Left ventricle myocardium inferior (tissue), 1 donor: ENCODE measurements around the gene HPS5. TPM values are rescaled to one million over a fixed set of nuclear protein-coding genes. Genes with fewer than 3 reads are reported as not detected.

Source experiments
- DNase-seq: peaks from one replicate; pipeline ENCODE4 v3.0.0-alpha.2; 2020
- H3K27ac ChIP-seq: fragments of 200-600 bp; replicated peaks from 2 replicates; pipeline ENCODE4 v1.8.0; 2021
- H3K27me3 ChIP-seq: fragments of 200-600 bp; 2 replicates; pipeline ENCODE4 v1.8.0; 2021; ENCODE audit warnings: low read depth
- H3K36me3 ChIP-seq: fragments of 200-600 bp; 2 replicates; pipeline ENCODE4 v1.8.0; 2021
- H3K4me1 ChIP-seq: fragments of 200-600 bp; 2 replicates; pipeline ENCODE4 v1.8.0; 2021
- H3K4me3 ChIP-seq: fragments of 200-600 bp; 2 replicates; pipeline ENCODE4 v1.8.0; 2021; ENCODE audit warnings: mild to moderate bottlenecking, moderate library complexity
- H3K9me3 ChIP-seq: fragments of 200-600 bp; replicated peaks from 2 replicates; pipeline ENCODE4 v1.8.0; 2021
- intact Hi-C: fragments of 100-400 bp; cut with micrococcal nuclease; formaldehyde crosslinking; loops from one replicate; pipeline ENCODE4 v1.11.0; 2022
- total RNA-seq: library from RNA; stranded (reverse); fragmentation: NEBNext Ultra II Directional; extraction: Animal tissue kit (Norgen Biotek cat#: 25700); gene quantifications from one replicate; pipeline ENCODE4 v1.2.1, GENCODE V29; 2021
- TF ChIP-seq, protein P1 (sequence below): fragments of 200-600 bp; IDR thresholded peaks from 2 replicates; pipeline ENCODE4 v1.8.0; 2021; ENCODE audit warnings: antibody characterized with exemption, mild to moderate bottlenecking, borderline replicate concordance
- donor health status: DM: no; HTN: yes; CAD: no; lungs with severe emphysema.

HPS5 gene
- total RNA-seq, 1 donor from 2014 or later, result 11.5 TPM

DNA sequence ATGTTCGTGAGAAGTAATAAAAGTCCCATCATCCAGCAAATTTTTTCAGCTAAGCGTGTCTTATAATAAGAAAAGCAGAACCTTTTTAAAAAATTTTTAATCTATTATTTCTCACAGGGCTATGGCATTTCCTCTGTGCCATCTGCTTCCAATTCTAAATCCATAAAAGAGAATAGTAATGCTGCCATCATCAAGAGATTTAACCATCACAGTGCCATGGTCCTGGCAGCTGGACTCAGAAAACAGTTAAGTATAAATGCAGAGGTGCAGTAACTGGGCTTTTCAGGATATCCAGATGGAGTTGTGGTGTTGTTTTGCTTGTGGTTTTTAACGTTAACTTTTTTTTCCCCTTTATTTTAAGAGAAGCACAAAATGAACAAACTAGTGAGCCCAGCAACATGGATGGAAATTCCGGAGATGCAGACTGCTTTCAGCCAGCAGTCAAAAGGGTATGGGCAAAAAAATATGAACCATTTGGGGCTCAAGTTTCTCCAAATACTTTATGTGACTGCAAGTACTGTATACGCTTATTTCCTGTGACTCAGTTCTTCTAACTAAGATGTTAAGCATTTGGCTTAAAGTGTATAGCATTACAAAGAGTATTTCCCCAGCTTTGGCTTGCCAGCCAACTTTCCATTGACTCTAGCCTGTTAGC, 25.7 kb upstream of the HPS5 start:
- no peaks in the 10 kb centered on the region for H3K9me3 ChIP-seq
- H3K36me3 ChIP-seq, result peaks cover 83% of the 10 kb centered on the region
- intact Hi-C loops, result loop anchor here (10.0 kb wide), 1 partner anchor 57 kb away; no protein-coding TSS in a partner anchor
- H3K27me3 ChIP-seq, result no peaks in the 10 kb centered on the region
- no peak overlapping the region for H3K4me3 ChIP-seq
- TF ChIP-seq, protein P1, sequence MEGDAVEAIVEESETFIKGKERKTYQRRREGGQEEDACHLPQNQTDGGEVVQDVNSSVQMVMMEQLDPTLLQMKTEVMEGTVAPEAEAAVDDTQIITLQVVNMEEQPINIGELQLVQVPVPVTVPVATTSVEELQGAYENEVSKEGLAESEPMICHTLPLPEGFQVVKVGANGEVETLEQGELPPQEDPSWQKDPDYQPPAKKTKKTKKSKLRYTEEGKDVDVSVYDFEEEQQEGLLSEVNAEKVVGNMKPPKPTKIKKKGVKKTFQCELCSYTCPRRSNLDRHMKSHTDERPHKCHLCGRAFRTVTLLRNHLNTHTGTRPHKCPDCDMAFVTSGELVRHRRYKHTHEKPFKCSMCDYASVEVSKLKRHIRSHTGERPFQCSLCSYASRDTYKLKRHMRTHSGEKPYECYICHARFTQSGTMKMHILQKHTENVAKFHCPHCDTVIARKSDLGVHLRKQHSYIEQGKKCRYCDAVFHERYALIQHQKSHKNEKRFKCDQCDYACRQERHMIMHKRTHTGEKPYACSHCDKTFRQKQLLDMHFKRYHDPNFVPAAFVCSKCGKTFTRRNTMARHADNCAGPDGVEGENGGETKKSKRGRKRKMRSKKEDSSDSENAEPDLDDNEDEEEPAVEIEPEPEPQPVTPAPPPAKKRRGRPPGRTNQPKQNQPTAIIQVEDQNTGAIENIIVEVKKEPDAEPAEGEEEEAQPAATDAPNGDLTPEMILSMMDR, result no peak
- no peaks in the 10 kb centered on the region for H3K4me1 ChIP-seq
- DNase-seq, result no peak
- no peak overlapping the region for H3K27ac ChIP-seq

DNA sequence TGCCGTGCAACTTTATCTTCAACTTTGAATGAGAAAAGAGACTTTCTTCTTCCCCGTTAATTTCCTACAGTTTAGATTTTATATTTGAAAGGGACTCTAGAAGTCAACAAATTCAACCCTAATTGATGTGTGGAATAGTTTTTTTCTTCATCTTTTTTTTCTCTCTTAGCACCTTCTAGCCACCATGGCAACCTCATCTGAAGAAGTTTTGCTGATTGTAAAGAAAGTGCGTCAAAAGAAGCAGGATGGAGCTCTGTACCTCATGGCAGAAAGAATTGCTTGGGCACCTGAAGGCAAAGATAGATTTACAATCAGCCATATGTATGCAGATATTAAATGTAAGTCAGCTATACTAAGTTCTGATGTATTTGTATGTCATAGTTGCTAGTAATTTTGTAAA, 11.0 kb upstream of the HPS5 start:
- TF ChIP-seq, protein P1, result no peak
- intact Hi-C loops, result no loop called here
- Histone ChIP-seq H3K27ac (no peak overlapping the region), H3K27me3 (no peaks in the 10 kb centered on the region), H3K4me3 (no peak overlapping the region), H3K4me1 (peaks cover 23% of the 10 kb centered on the region), H3K9me3 (no peaks in the 10 kb centered on the region), H3K36me3 (peaks cover 75% of the 10 kb centered on the region)
- no peak for DNase-seq

DNA sequence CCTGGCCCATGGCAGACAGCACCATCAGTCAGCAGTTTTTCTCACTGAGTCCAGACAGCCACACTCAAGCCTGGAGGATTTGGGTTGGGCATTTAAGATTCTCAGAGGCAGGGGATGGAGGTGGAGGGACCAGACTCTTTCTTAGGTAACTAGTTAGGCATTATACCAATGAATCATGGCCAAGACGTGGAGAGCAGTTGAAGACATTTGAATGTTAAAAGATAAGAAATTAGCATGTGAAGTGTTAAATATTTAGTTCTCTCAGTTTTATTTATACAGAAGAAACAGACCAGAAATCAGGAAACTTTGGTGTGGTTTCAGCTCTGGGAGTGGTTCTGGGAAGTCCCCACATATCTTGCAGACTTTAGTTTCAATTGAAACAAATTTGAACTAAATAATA, 10.4 kb upstream of the HPS5 start:
- Histone ChIP-seq H3K36me3 (peaks cover 73% of the 10 kb centered on the region), H3K4me3 (no peak overlapping the region), H3K4me1 (peaks cover 28% of the 10 kb centered on the region), H3K27ac (no peak overlapping the region), H3K27me3 (no peaks in the 10 kb centered on the region), H3K9me3 (no peaks in the 10 kb centered on the region)
- DNase-seq, result no peak
- intact Hi-C loops, result no loop called here
- TF ChIP-seq, protein P1, result no peak

DNA sequence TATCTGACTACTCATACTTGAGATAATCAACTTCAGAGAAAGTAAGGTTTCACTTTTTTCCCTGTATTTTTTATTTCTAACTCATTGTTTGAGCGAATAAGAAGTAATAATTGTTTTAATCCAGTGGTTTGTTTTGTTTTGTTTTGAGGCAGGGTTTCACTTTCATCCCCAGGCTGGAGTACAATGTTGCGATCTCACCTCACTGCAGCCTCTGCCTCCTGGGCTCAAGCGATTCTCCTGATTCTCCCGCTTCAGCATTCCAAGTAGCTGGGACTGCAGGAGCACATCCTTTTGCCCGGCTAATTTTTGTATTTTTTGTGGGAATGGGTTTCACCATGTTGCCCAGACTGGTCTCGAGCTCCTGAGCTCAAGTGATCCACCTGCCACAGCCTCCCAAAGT, 9.0 kb upstream of the HPS5 start:
- DNase-seq, result no peak
- no peak overlapping the region for H3K27ac ChIP-seq
- intact Hi-C loops, result no loop called here

DNA sequence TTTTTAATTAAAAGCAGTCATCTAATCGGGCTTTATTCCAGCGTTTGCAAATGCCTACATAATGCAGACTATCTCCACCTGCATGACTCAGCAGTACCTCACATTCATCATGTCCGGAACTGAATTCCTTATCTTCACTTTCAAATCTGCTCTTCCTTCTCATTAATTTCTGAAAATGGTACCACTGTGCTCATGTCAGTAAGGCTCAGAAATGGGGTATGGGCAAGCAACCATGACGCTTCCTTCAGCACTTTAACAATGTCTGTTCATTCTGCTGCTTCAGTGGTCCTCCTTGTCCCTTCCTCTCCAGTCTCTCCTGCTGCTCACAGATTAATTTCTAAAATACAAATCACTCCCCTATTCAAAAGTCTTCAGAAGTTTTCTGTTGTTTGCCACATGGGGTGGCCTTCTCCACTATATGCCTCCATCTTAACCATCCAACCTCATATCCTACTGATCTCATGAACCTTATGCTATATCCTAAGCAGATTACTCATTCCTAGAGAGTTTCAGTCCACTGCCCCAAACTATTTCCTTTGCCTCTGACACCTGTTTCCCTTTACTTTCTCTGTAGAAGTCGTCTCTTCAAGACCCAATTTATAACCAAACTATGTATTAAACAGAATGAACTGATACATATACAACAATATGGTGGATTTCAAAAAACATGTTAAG, 7.4 kb upstream of the HPS5 start:
- Histone ChIP-seq H3K36me3 (peaks cover 52% of the 10 kb centered on the region), H3K9me3 (no peaks in the 10 kb centered on the region), H3K27ac (no peak overlapping the region), H3K27me3 (no peaks in the 10 kb centered on the region), H3K4me1 (peaks cover 48% of the 10 kb centered on the region), H3K4me3 (no peak overlapping the region)
- TF ChIP-seq, protein P1, result no peak
- DNase-seq, result no peak
- intact Hi-C loops, result no loop called here

More for the DNA sequence above, 9.0 kb upstream of the HPS5 start:
- H3K27me3 ChIP-seq, result no peaks in the 10 kb centered on the region
- no peak overlapping the region for H3K4me3 ChIP-seq
- peaks cover 67% of the 10 kb centered on the region for H3K36me3 ChIP-seq
- peaks cover 36% of the 10 kb centered on the region for H3K4me1 ChIP-seq
- H3K9me3 ChIP-seq, result no peaks in the 10 kb centered on the region
- TF ChIP-seq, protein P1, result no peak
